Activated B cell treated with CpG ODN at 0.5 μM for 24 hours (primary cell): ENCODE data around the gene PRRG2. TPM values are rescaled to one million over a fixed set of nuclear protein-coding genes. Genes with fewer than 3 reads are reported as not detected.
"Not testable (repeated sequence)": the region's sequence is repeated elsewhere in the genome, so short reads cannot be mapped to it uniquely, and the experiment has no call there.

ENCODE experiments used
- ATAC-seq: fragments of 200-7000 bp; cut with Tn5 transposase; one replicate; pipeline ENCODE4 v1.10.0; 2021; ENCODE audit warnings: low read depth, mild to moderate bottlenecking, moderate library complexity
- CTCF ChIA-PET: fragments of 350-600 bp; sonication (Branson Sonifier 250); formaldehyde crosslinking; loops from one replicate; lab custom pipeline; 2021; ENCODE audit warnings: antibody characterized with exemption; lab: Charles Lee
- POLR2A ChIA-PET: fragments of 350-600 bp; sonication (Branson Sonifier 250); formaldehyde crosslinking; loops from one replicate; lab custom pipeline; 2021; ENCODE audit warnings: antibody characterized with exemption; lab: Charles Lee
- DNase-seq: peaks from one replicate; pipeline ENCODE4 v3.0.0; 2022
- H3K27ac Mint-ChIP-seq: one replicate; pipeline ENCODE4 v1.8.0; 2020; ENCODE audit warnings: mixed read lengths
- H3K27me3 Mint-ChIP-seq: one replicate; pipeline ENCODE4 v1.8.0; 2021; ENCODE audit warnings: mixed read lengths
- H3K36me3 Mint-ChIP-seq: one replicate; pipeline ENCODE4 v1.8.0; 2021; ENCODE audit warnings: low read depth, mixed read lengths
- H3K4me1 Mint-ChIP-seq: one replicate; pipeline ENCODE4 v1.8.0; 2021; ENCODE audit warnings: mixed read lengths
- H3K4me3 Mint-ChIP-seq: one replicate; pipeline ENCODE4 v1.8.0; 2020; ENCODE audit warnings: mild to moderate bottlenecking, mixed read lengths
- H3K9me3 Mint-ChIP-seq: one replicate; pipeline ENCODE4 v1.8.0; 2020; ENCODE audit warnings: mixed read lengths
- CTCF ChIP-seq: fragments of 200-600 bp; IDR thresholded peaks from one replicate; pipeline ENCODE4 v1.8.0; 2022; ENCODE audit warnings: antibody characterized with exemption, mild to moderate bottlenecking
- intact Hi-C: fragments of 100-400 bp; cut with micrococcal nuclease; formaldehyde crosslinking; loops from one replicate; pipeline ENCODE4 v1.15.1; 2024
- total RNA-seq: library from RNA; stranded (reverse); gene quantifications from 2 replicates; pipeline ENCODE4 v1.2.3, GENCODE V29; 2022

The PRRG2 gene
- total RNA-seq, 1 donor from 2014 or later = 1.8 TPM

- ATAC-seq (no peak), DNase-seq (no peak)
- H3K36me3 Mint-ChIP-seq = peaks cover 62% of the 10 kb centered on the region
- ChIA-PET CTCF (no interaction called here), POLR2A (interaction anchor here (0.5 to 1.0 kb wide), 2 partner anchors 9 to 12 kb away, joined by 3 read pairs; no protein-coding TSS in a partner anchor)
- TF ChIP-seq CTCF = no peak
- H3K4me3 Mint-ChIP-seq = no peak overlapping the region
- no peaks in the 10 kb centered on the region for H3K27me3 Mint-ChIP-seq
- intact Hi-C loops = no loop called here
- H3K9me3 Mint-ChIP-seq = no peaks in the 10 kb centered on the region
- no peak overlapping the region for H3K27ac Mint-ChIP-seq
- peaks cover 13% of the 10 kb centered on the region for H3K4me1 Mint-ChIP-seq
Observed at GRCh38 chr19:49615861-49616260, 34.7 kb downstream of the PRRG2 start.

- peaks cover 13% of the 10 kb centered on the region for H3K4me1 Mint-ChIP-seq
- CTCF ChIA-PET = no interaction called here
- H3K27ac Mint-ChIP-seq = no peak overlapping the region
- ATAC-seq (no peak), DNase-seq (no peak)
- H3K4me3 Mint-ChIP-seq = no peak overlapping the region
- intact Hi-C loops = no loop called here
- H3K9me3 Mint-ChIP-seq = no peaks in the 10 kb centered on the region
- POLR2A ChIA-PET = interaction anchor here (0.7 to 1.0 kb wide), 2 partner anchors 12 to 23 kb away, joined by 3 read pairs; no protein-coding TSS in a partner anchor
- H3K36me3 Mint-ChIP-seq = peaks cover 64% of the 10 kb centered on the region
- no peaks in the 10 kb centered on the region for H3K27me3 Mint-ChIP-seq
- no peak for TF ChIP-seq CTCF
Observed at GRCh38 chr19:49616532-49616931, 35.4 kb downstream of the PRRG2 start.

GRCh38 chr19:49616945-49617344 is 35.8 kb downstream of the PRRG2 start:
- Mint-ChIP-seq H3K4me1 (peaks cover 13% of the 10 kb centered on the region), H3K36me3 (peaks cover 68% of the 10 kb centered on the region), H3K27me3 (no peaks in the 10 kb centered on the region), H3K4me3 (no peak overlapping the region), H3K27ac (no peak overlapping the region), H3K9me3 (no peaks in the 10 kb centered on the region)
- intact Hi-C loops = no loop called here
- DNase-seq (no peak), ATAC-seq (no peak)
- CTCF ChIA-PET = interaction anchor here (0.6 kb wide), 1 partner anchor 209 kb away, joined by 3 read pairs; no protein-coding TSS in a partner anchor
- no peak for TF ChIP-seq CTCF
- POLR2A ChIA-PET = interaction anchor here (0.7 kb wide), 2 partner anchors 24 to 163 kb away, joined by 3 read pairs; no protein-coding TSS in a partner anchor

- H3K4me1 Mint-ChIP-seq, H3K4me3 Mint-ChIP-seq, DNase-seq, ATAC-seq, H3K9me3 Mint-ChIP-seq, intact Hi-C loops, H3K27me3 Mint-ChIP-seq, H3K27ac Mint-ChIP-seq, CTCF ChIA-PET: not testable (repeated sequence)
- POLR2A ChIA-PET = interaction anchor here (0.6 kb wide), 1 partner anchor 278 kb away, joined by 7 read pairs; no protein-coding TSS in a partner anchor
- peaks cover 70% of the 10 kb centered on the region for H3K36me3 Mint-ChIP-seq
Observed at GRCh38 chr19:49617860-49618259, 36.7 kb downstream of the PRRG2 start.

GRCh38 chr19:49624967-49625910 is 44.1 kb downstream of the PRRG2 start:
- ATAC-seq (no peak), DNase-seq (no peak)
- POLR2A ChIA-PET = no interaction called here
- Mint-ChIP-seq H3K27me3 (no peaks in the 10 kb centered on the region), H3K4me1 (no peaks in the 10 kb centered on the region), H3K4me3 (no peak overlapping the region), H3K9me3 (no peaks in the 10 kb centered on the region), H3K36me3 (peaks cover 52% of the 10 kb centered on the region), H3K27ac (no peak overlapping the region)
- intact Hi-C loops = no loop called here
- CTCF ChIA-PET = no interaction called here
- TF ChIP-seq CTCF = no peak
